Measurements from ENCODE around the gene AKAP13.
"Not testable (repeated sequence)": the region's sequence is repeated elsewhere in the genome, so short reads cannot be mapped to it uniquely, and the experiment has no call there.

AKAP13 gene

DNA sequence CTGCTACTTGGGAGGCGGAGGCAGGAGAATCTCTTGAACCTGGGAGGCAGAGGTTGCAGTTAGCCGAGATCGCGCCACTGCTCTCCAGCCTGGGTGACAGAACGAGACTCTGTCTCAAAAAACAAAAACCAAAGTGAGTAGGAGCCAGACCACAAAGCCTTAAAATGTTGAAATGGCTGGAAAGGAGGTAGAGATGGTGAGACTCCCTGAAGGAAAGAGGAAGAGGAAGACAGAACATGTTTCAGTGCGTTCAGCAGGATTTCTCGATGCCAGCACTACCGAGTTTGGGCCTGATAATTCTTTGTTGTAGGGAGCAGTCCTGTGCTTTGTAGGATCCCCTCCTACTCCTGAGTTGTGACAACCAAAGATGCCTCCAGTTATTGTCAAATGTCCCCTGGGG is 189.9 kb downstream of the AKAP13 start:
- no peak for DNase-seq (ENCODE audit: low read depth)

DNA sequence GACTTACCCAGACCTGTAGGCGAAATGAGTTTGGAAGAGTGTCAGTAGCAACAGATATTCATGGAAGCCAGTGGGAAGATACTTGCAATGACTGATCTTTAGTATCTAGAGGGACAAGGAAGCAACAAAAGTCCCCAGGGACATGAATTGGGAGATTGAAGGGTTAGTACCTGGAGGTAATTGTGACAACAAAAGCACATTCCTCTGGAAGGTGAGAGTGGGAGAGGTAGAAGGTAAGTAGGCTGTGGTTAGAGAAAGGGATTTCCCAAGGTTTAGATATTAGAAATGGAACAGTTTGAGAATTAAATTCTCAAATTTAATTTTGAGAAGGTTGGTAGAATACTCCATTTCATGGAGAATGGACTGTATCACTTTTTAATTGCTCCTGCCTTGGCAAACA is 191.4 kb downstream of the AKAP13 start:
- no peak for DNase-seq (ENCODE audit: low read depth)

DNA sequence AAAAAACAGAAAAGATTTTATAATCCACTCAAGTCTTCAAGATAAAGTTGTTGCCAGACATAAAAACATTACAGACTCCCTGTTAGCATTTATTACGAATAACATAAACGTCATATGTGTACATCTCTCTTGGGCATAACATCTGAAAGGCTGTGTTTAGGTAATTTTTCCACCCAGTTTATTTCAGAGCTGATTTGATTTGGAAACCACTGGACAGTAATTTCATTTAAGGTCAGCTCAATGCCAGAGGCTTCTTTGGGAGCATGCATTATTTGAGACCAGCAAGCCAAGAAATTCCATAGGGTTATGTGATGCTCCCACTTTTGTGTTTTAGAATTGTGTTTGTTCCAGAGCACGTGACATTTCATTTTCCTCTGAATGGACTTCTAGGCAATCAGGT is 196.0 kb downstream of the AKAP13 start:
- no peak for DNase-seq (ENCODE audit: low read depth)

DNA sequence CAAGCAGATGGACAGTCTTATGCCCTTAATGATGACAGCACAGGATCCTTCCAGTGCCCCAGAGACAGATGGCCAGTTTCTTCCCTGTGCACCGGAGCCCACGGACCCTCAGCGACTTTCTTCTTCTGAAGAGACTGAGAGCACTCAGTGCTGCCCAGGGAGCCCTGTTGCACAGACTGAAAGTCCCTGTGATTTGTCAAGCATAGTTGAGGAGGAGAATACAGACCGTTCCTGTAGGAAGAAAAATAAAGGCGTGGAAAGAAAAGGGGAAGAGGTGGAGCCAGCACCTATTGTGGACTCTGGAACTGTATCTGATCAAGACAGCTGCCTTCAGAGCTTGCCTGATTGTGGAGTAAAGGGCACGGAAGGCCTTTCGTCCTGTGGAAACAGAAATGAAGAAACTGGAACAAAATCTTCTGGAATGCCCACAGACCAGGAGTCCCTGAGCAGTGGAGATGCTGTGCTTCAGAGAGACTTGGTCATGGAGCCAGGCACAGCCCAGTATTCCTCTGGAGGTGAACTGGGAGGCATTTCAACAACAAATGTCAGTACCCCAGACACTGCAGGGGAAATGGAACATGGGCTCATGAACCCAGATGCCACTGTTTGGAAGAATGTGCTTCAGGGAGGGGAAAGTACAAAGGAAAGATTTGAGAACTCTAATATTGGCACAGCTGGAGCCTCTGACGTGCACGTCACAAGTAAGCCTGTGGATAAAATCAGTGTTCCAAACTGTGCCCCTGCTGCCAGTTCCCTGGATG is 198.7 kb downstream of the AKAP13 start:
- DNase-seq (ENCODE audit: low read depth), result no peak

DNA sequence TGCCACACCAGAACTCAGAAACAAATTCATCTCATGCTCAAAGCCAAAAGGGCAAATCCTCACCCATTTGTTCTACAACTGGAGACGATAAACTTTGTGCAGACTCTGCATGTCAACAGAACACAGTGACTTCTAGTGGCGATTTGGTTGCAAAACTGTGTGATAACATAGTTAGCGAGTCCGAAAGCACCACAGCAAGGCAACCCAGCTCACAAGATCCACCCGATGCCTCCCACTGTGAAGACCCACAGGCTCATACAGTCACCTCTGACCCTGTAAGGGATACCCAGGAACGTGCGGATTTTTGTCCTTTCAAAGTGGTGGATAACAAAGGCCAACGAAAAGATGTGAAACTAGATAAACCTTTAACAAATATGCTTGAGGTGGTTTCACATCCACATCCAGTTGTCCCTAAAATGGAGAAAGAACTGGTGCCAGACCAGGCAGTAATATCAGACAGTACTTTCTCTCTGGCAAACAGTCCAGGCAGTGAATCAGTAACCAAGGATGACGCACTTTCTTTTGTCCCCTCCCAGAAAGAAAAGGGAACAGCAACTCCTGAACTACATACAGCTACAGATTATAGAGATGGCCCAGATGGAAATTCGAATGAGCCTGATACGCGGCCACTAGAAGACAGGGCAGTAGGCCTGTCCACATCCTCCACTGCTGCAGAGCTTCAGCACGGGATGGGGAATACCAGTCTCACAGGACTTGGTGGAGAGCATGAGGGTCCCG is 199.7 kb downstream of the AKAP13 start:
- no peak for DNase-seq (ENCODE audit: low read depth)

DNA sequence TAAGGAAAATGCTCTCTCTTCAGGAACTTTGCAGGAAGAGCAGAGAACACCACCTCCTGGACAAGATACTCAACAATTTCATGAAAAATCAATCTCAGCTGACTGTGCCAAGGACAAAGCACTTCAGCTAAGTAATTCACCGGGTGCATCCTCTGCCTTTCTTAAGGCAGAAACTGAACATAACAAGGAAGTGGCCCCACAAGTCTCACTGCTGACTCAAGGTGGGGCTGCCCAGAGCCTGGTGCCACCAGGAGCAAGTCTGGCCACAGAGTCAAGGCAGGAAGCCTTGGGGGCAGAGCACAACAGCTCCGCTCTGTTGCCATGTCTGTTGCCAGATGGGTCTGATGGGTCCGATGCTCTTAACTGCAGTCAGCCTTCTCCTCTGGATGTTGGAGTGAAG is 200.5 kb downstream of the AKAP13 start:
- DNase-seq (ENCODE audit: low read depth), result peak; percentile 33

DNA sequence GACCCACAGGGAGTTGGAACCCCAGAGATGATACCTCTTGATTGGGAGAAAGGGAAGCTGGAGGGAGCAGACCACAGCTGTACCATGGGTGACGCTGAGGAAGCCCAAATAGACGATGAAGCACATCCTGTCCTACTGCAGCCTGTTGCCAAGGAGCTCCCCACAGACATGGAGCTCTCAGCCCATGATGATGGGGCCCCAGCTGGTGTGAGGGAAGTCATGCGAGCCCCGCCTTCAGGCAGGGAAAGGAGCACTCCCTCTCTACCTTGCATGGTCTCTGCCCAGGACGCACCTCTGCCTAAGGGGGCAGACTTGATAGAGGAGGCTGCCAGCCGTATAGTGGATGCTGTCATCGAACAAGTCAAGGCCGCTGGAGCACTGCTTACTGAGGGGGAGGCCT is 201.1 kb downstream of the AKAP13 start:
- DNase-seq (ENCODE audit: low read depth), result peak; percentile 23

DNA sequence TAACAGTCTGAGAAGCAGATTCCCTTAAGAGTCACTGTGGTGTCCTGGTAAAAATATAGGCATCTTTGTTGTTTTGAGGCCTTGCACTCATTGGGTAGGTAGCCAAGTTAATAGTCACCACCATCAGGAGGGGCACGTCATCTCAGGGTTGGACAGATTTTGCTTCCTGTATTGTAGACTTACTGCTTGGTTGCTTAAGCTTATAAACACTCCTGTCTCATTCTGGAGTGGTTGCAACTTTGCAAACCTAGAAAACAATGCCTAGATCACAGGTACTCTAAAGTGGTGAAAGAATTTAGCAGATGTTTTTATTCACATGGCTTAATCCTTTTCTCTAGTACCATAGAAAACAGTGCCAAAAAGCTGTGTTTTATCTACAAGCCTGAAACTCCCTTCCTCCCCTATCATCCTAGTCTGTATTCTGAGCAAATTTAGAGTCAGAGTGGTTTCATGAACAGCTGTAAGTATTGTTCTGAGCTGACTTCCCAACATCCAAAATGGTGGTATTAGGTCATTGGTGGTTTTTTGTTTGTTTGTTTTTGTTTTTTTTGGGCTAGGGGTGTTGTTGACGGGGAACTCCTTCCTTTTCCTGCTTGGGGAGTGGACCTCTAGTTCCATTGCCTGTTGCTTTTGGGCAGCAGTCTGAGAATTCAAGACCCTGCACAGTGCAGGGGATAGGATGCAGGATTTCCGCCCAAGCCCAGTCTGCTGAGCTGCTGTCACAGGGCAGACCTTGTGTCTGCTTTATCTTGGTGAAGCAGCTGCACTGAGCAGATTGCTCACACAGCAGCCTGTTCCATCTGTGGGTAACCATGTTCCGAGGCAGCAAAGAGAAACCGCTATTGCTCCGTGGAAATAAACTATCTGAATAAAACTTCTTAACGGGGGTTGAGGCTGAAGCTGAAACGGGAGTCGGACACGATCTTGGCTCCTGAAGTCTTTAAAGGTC is 202.0 kb downstream of the AKAP13 start:
- DNase-seq (ENCODE audit: low read depth), result peak; percentile 47

DNA sequence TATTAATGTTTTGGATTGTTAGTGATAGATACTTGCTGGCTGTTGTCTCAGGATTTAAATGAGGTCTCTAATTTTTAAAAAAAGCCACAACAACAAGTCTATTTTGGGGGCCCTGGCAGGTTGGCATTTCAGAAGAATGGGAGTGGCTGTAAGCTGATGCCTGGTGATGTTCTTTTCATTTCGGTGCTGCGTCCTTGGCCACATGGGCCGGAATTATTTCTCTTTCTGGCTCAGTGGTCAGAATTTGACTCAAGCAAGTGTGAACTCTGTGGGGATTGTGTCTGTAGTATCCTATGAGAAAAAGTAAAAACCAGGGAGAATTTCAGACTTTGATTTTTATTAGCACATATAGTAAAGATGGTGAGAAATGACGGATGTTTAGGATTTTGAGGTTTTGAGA is 203.0 kb downstream of the AKAP13 start:
- DNase-seq (ENCODE audit: low read depth), result no peak

DNA sequence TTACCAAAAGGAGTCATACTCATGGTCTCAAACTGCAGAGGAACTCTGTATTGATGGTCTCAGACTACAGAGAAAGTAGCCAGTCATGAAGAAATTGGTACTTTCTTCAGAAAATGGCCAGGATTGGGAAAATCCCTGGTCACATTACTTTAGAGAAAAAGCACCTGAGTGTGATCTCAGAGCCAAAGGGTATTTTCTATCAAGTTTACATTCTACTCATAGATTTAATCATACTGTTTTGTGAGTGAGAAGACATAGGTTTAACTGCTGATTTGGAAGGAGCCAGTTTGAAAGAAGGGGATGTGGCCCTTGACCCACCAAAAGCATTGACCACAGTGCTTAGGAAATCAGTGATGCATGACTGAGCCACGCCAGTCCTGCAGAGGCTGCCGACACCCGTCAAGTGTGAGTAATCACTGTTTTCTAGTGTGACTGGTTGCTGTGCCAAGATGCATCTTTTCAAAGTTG is 203.6 kb downstream of the AKAP13 start:
- no peak for DNase-seq (ENCODE audit: low read depth)

DNA sequence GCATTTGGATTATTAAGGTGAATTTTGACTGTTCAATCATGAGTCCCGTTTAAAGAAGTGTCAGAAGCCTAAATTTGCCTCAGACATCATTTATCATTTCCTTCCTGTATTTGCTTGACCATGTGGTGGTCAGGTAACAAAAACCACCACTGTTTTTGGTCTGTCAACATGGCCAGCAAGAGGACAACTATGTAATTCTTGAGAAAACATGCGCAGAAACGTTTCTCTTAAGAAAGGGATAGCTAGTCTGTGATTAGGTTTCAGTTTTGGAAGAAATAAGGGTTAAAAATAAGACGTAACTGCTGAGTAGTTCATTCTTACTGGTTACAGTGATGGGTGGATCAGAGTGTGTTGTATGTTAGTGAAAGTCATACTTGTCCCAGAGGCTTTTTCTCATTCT is 204.5 kb downstream of the AKAP13 start:
- DNase-seq (ENCODE audit: low read depth), result no peak

DNA sequence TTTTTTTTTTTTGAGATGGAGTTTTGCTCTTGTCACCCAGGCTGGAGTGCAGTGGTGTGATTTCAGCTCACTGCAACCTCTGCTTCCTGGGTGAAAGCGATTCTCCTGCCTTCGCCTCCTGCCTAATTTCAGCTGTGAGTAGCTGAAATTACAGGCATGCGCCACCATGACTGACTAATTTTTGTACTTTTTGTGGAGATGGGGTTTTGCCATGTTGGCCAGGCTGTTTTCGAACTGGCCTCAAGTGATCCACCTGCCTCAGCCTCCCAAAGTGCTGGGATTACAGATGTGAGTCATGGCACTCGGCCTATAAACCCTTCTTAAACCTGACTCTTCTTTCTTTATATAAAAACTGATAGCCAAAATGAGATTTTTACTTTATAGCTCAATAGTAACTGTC is 205.8 kb downstream of the AKAP13 start:
- DNase-seq (ENCODE audit: low read depth), result not testable (repeated sequence)

DNA sequence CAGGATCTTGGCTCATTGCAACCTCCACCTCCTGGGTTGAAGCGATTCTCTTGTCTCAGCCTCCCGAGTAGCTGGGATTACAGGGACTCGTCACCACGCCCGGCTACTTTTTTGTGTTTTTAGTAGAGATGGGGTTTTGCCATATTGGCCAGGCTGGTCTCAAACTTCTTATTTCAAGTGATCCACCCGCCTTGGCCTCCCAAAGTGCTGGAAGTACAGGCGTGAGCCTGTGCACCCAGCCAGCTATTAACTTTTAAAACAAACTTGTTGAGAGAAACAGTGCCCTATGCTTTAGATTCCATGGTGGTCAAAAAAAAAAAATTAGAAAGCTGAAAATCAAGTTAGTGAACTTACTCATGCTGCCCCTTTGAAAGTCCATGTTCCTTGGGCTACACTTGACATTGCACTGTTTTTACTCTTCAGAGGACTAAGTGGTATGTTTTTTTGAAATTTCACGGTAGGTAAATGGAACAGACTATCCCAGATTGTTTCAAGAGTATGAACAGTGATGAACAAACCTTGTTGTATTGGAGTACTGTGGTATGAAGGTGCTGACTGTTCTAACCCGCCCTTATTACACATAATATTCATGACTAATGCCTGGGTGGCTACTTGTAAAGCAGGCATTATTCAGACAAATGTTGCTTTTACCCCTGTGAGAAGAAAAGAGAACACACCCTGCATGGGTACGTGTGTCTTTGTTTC is 207.5 kb downstream of the AKAP13 start:
- DNase-seq (ENCODE audit: low read depth), result no peak

DNA sequence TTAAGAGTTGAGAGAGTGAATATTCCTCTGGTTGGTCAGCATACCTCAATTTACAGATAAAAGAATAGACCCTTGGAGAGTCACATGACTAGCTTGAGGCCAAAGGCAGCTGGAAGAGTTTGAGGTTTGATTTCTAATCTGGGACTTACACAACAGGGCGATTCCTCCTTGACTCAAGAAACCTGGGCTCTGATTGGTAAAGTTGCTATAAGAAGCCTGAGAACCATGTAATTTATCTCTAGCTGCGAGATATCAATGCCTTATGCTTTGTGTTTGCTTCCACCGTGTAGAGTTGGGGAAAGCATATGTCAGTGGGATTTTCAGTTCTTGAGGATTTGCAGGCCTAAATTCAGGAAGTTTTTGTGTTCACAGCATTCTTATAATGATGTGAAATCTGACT is 208.3 kb downstream of the AKAP13 start:
- no peak for DNase-seq (ENCODE audit: low read depth)

DNA sequence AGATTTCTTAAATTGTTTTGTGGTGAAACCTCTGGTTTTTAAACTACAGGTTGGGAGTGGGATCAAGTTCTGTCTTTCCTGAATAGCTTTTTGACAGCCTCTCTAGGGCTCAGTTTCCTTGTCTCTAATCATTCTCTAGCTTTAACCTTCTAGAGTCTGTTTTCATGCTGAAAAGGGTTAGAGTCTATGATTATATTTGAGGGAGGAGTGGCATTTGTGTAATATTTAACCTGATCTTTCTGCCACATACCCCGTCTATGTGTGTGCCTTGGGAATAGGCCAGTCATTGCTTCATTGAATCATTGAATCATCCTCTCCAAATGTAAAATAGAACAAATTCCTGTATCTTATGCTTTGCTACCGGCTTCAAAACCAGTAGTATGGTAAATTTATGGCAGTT is 209.4 kb downstream of the AKAP13 start:
- no peak for DNase-seq (ENCODE audit: low read depth)

DNA sequence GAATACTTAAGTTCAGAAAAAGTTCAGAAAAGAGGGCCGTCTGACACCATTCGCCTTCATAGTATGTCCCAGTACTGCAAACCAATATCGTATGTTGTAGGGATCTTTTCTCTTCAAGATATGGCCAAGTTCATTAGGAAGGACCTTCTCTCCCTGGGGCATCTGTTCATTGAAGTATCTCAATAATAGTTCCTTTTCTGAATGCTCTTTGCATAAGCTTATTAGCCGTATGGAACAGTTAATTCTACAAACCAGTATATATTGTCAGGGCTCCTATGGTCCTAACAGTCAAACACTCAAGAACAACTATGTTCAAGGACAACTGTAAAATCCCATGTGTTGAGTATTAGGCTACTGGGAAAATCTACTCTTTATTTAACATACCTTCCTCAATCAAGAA is 211.2 kb downstream of the AKAP13 start:
- DNase-seq (ENCODE audit: low read depth), result no peak

DNA sequence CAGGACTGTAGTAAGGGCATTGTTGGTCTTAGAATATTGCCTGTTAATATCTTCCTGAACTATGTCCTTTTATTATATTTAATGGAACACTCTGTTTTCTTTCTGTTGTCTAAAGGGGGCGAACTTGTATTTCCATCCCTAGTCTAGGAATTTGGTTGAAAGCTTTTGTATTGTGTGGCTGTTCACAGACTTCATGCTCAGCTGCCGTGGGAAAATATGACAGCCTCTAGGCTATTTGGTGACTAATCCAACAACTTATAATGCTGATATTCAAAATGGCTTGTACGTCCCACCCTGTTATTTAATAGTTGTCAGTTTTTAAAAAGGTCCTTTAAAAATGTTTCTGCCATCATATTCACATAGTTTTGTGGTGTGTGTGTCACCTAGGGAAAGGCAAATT is 211.7 kb downstream of the AKAP13 start:
- DNase-seq (ENCODE audit: low read depth), result no peak

DNA sequence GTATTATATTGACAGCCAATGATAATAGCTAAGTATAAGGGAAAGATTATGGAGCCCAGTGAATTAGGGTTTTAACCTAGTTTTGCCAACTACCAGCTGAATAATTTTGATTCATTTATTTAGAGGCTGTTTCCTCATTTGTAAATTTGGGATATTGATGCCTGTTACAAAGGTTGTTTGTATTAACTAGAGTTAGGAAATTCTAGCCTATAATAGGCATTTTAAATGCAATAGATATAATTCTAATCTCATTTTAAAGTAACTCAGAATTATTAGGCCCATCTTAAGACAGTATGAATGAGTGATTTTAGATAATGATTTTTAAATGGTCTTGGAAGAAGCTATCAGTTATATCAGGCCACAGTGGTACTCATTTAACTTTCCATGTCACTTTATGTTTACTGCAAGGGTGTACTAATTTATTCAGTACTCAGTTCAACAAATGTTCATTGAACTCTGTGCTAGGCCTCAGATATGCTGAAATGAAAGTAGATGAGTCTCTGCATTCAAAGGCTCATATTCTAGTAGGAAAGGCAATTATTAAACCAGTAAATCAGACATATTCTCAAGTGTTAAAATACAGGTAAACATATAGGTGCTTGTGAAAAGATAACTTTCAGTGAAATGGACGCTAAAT is 213.5 kb downstream of the AKAP13 start:
- DNase-seq (ENCODE audit: low read depth), result no peak

DNA sequence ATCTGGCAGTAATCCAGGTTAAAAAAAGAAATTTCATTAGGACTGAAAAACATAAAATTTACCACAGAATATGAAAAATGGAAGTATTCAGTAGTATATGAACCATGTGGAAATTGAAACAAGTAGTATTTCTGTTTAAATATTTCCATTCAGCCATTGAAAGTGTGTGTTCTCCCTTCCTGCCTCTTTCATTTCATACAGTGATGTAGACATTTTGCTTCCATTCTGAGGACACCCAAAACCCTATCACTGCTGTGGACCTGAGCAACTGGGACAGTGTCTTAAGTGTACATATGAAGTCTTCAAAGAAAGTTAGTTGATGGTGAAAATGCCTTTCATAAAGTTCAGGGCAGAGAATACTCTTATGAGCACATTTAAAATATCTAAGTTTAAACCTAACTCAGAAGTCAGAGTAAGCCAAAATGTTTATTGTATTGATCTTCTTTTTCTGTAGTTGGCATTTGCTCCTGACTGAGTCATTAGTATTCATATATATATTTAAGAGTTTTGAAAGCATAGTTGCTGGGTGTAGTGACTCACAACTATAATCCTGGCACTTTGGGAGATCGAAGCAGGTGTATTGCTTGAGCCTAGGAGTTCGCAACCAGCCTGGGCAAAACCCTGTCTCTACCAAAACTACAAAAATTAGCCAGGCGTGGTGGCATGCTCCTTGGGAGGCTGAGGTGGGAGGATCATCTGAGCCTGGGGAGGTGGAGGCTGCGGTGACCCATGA is 215.6 kb downstream of the AKAP13 start:
- no peak for DNase-seq (ENCODE audit: low read depth)

DNA sequence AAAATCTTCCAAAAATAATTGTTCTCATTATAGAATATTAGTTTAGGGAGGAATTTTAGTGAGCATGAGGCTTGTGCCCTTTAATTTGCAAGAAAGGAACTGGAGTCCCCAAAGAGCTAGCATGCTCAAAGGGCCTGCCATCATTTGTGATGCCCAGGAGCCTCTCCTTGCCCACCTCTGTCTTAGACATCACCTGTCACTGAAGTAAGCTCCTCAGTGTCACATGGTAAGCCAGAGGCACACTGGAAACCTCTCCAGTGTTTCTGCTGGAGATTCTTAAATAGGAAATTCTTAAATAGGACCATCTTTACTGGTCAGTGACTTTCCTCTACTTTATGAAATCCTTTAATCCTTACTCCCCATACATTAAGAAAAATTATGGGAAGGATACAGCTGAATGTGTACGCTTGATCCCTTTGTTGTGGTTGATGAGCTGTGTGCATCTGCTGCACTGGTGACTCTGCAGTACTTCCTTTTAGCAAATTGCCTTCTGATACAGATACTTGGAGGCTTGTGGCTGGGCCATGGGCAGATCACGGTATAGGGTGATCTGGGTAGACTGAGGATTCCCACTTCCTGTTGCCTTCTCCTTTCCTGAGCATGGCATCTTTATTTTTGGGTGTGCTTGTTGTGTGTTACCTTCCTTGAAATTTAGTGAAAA is 216.9 kb downstream of the AKAP13 start:
- DNase-seq (ENCODE audit: low read depth), result no peak
